Loucy (cell line): Measurements from ENCODE around the gene WDR37.

Experiments
- H2AFZ ChIP-seq: fragments of 200-600 bp; sonication (generic); 2 replicates; pipeline ENCODE4 v1.6.0; 2016; ENCODE audit warnings: antibody characterized with exemption, mild to moderate bottlenecking, low read length, moderate library complexity
- H3F3A ChIP-seq: fragments of 200-600 bp; 2 replicates; pipeline ENCODE4 v1.6.0; 2016; ENCODE audit warnings: antibody characterized with exemption, low read depth, mild to moderate bottlenecking
- H3K27me3 ChIP-seq: fragments of 200-600 bp; sonication (generic); 2 replicates; pipeline ENCODE4 v1.6.1; 2014; ENCODE audit warnings: low read length, mild to moderate bottlenecking; ENCODE audit not compliant: insufficient read depth, poor library complexity, severe bottlenecking
- H3K36me3 ChIP-seq: fragments of 200-600 bp; sonication (generic); 2 replicates; pipeline ENCODE4 v1.6.1; 2016; ENCODE audit warnings: low read length; ENCODE audit not compliant: insufficient read depth
- H3K4me1 ChIP-seq: fragments of 200-600 bp; sonication (generic); 2 replicates; pipeline ENCODE4 v1.5.1; 2014; ENCODE audit warnings: low read length, mild to moderate bottlenecking; ENCODE audit not compliant: insufficient read depth, poor library complexity, severe bottlenecking
- H3K4me2 ChIP-seq: fragments of 200-600 bp; sonication (generic); 2 replicates; pipeline ENCODE4 v1.6.0; 2014; ENCODE audit warnings: antibody characterized with exemption, low read length, low read depth, mild to moderate bottlenecking; ENCODE audit not compliant: poor library complexity, severe bottlenecking
- H3K4me3 ChIP-seq: fragments of 200-600 bp; sonication (generic); 2 replicates; pipeline ENCODE4 v1.5.1; 2014; ENCODE audit warnings: low read length, mild to moderate bottlenecking, mixed read lengths; ENCODE audit not compliant: poor library complexity, severe bottlenecking
- H3K79me2 ChIP-seq: fragments of 200-600 bp; sonication (generic); 2 replicates; pipeline ENCODE4 v1.6.1; 2014; ENCODE audit warnings: low read length; ENCODE audit not compliant: insufficient read depth
- H3K9ac ChIP-seq: fragments of 200-600 bp; sonication (generic); 2 replicates; pipeline ENCODE4 v1.6.0; 2014; ENCODE audit warnings: mild to moderate bottlenecking, low read depth, low read length, moderate library complexity; ENCODE audit not compliant: poor library complexity, severe bottlenecking
- H3K9me2 ChIP-seq: fragments of 200-600 bp; sonication (generic); replicated peaks from 2 replicates; pipeline ENCODE4 v1.6.1; 2016; ENCODE audit warnings: low read depth, low read length, mixed read lengths
- H3K9me3 ChIP-seq: fragments of 200-600 bp; sonication (generic); 2 replicates; pipeline ENCODE4 v1.6.1; 2014; ENCODE audit warnings: mild to moderate bottlenecking, antibody characterized with exemption, low read length, low read depth; ENCODE audit not compliant: insufficient read depth
- H4K20me1 ChIP-seq: fragments of 200-600 bp; sonication (generic); 2 replicates; pipeline ENCODE4 v1.6.0; 2014; ENCODE audit warnings: antibody characterized with exemption, low read length, mild to moderate bottlenecking; ENCODE audit not compliant: insufficient read depth, poor library complexity, severe bottlenecking
- CTCF ChIP-seq: fragments of 200-600 bp; sonication (generic); conservative IDR thresholded peaks from 2 replicates; pipeline ENCODE4 v1.5.1; 2014; ENCODE audit warnings: mild to moderate bottlenecking, antibody characterized with exemption, low read length
- EZH2phosphoT487 ChIP-seq: fragments of 200-600 bp; IDR thresholded peaks from 2 replicates; pipeline ENCODE4 v1.6.1; 2018; ENCODE audit warnings: antibody characterized with exemption, mild to moderate bottlenecking, moderate library complexity, borderline replicate concordance

Gene WDR37

GRCh38 chr10:1084011-1084950 is 28.1 kb downstream of the WDR37 start:
- Histone ChIP-seq H3K4me3 (no peak overlapping the region), H3F3A (no peaks in the 10 kb centered on the region), H3K9me2 (no peaks in the 10 kb centered on the region), H4K20me1 (no peaks in the 10 kb centered on the region), H3K4me2 (no peak overlapping the region), H3K4me1 (no peaks in the 10 kb centered on the region), H2AFZ (no peak overlapping the region), H3K79me2 (no peaks in the 10 kb centered on the region), H3K27me3 (no peaks in the 10 kb centered on the region), H3K36me3 (peaks cover 80% of the 10 kb centered on the region; the same call in 1 of the 2 replicates), H3K9ac (no peak overlapping the region), H3K9me3 (no peaks in the 10 kb centered on the region)
- TF ChIP-seq CTCF (no peak), EZH2phosphoT487 (no peak)

- Histone ChIP-seq H3K4me3 (no peak overlapping the region), H4K20me1 (no peaks in the 10 kb centered on the region), H3K27me3 (no peaks in the 10 kb centered on the region), H3K9ac (no peak overlapping the region), H3K36me3 (peaks cover 77% of the 10 kb centered on the region; the same call in 1 of the 2 replicates), H3K9me2 (no peaks in the 10 kb centered on the region), H3F3A (no peaks in the 10 kb centered on the region), H3K4me1 (no peaks in the 10 kb centered on the region), H3K79me2 (no peaks in the 10 kb centered on the region), H3K9me3 (no peaks in the 10 kb centered on the region), H3K4me2 (no peak overlapping the region), H2AFZ (no peak overlapping the region)
- TF ChIP-seq EZH2phosphoT487 = no peak
- TF ChIP-seq CTCF = no peak
Observed at GRCh38 chr10:1085258-1085657, 29.1 kb downstream of the WDR37 start.

- Histone ChIP-seq H3F3A (no peaks in the 10 kb centered on the region), H3K4me1 (no peaks in the 10 kb centered on the region), H3K9me3 (no peaks in the 10 kb centered on the region), H3K4me3 (no peak overlapping the region), H4K20me1 (no peaks in the 10 kb centered on the region), H3K36me3 (peaks cover 83% of the 10 kb centered on the region; the same call in 1 of the 2 replicates), H3K4me2 (no peak overlapping the region), H3K9ac (no peak overlapping the region), H3K79me2 (no peaks in the 10 kb centered on the region), H3K9me2 (no peaks in the 10 kb centered on the region), H3K27me3 (no peaks in the 10 kb centered on the region), H2AFZ (no peak overlapping the region)
- TF ChIP-seq EZH2phosphoT487 (no peak), CTCF (no peak)
Observed at GRCh38 chr10:1086787-1087186, 30.6 kb downstream of the WDR37 start.
